HCT116 (cell line): ENCODE measurements around the gene EWSR1.

Experiments
- CTCF ChIP-seq, 3 experiments: fragments of 200-600 bp in 1 of 3; sonication (generic) in 1 of 3; IDR thresholded peaks in 2 of 3; conservative IDR thresholded peaks in 1 of 3; 2 replicates each; pipeline ENCODE4 v1.5.1; 2012 to 2017; ENCODE audit warnings: low read depth in 2 of 3, low read length in 2 of 3, antibody characterized with exemption in 1 of 3, borderline replicate concordance in 1 of 3, control low read depth in 1 of 3, mild to moderate bottlenecking in 1 of 3, mixed read lengths in 1 of 3, mixed run types in 1 of 3, moderate library complexity in 1 of 3; ENCODE audit not compliant: insufficient read depth in 1 of 3
- EZH2 ChIP-seq: fragments of 200-600 bp; sonication (generic); IDR thresholded peaks from 2 replicates; pipeline ENCODE4 v1.6.1; 2017; ENCODE audit warnings: antibody characterized with exemption, mixed run types
- EZH2phosphoT487 ChIP-seq: fragments of 200-600 bp; IDR thresholded peaks from 2 replicates; pipeline ENCODE4 v1.6.1; 2018; ENCODE audit warnings: antibody characterized with exemption, borderline replicate concordance
- JUND ChIP-seq: IDR thresholded peaks from 2 replicates; pipeline ENCODE4 v1.6.1; 2012
- MAX ChIP-seq: IDR thresholded peaks from 2 replicates; pipeline ENCODE4 v1.6.1; 2012
- POLR2A ChIP-seq: IDR thresholded peaks from 2 replicates; pipeline ENCODE4 v1.7.0; 2011; ENCODE audit warnings: borderline replicate concordance; ENCODE audit not compliant: insufficient read depth, insufficient read length; ENCODE audit errors: extremely low read depth
- POLR2AphosphoS5 ChIP-seq: IDR thresholded peaks from 2 replicates; pipeline ENCODE4 v1.6.1; 2011; ENCODE audit warnings: mild to moderate bottlenecking, low read depth, low read length, moderate library complexity
- REST ChIP-seq: IDR thresholded peaks from 2 replicates; pipeline ENCODE4 v1.6.1; 2012; ENCODE audit warnings: low read depth
- SRF ChIP-seq: IDR thresholded peaks from 2 replicates; pipeline ENCODE4 v1.6.1; 2012; ENCODE audit warnings: low read depth
- ZFX ChIP-seq: fragments of 450-650 bp; IDR thresholded peaks from 2 replicates; pipeline ENCODE4 v1.6.1; 2017

GRCh38 chr22:29314537-29315285, 46.6 kb downstream of the EWSR1 start:
- TF ChIP-seq CTCF (IDR thresholded peaks at IDR 0.05 in 2 of 3, conservative IDR thresholded peaks at IDR 0.05 in 1 of 3; ENCODE audit: borderline replicate concordance in 1 of 3, insufficient read depth in 1 of 3, low read depth in 2 of 3, low read length in 2 of 3) (no peak), ZFX (no peak), EZH2phosphoT487 (no peak), POLR2A (no peak), EZH2 (no peak), POLR2AphosphoS5 (no peak), SRF (no peak), REST (no peak), MAX (no peak), JUND (no peak)
